K562 (cell line): ENCODE results near the gene PRAC2. TPM values are rescaled to one million over a fixed set of nuclear protein-coding genes. Genes with fewer than 3 reads are reported as not detected.

Experiments
- ATAC-seq: fragments of 200-7000 bp; cut with Tn5 transposase; 3 replicates; pipeline ENCODE4 v1.9.1; 2020; ENCODE audit warnings: moderate library complexity
- BruUV-seq: library from RNA; stranded (reverse); fragments of 400-500 nt; replicated peaks from 2 replicates; lab custom pipeline; 2021; lab: Mats Ljungman, UMichigan
- CTCF ChIA-PET: fragments of 300-600 bp; formaldehyde crosslinking; extraction: SDS; loops from one replicate; lab custom pipeline; 2021; ENCODE audit warnings: low intra/inter-chr PET ratio; lab: Yijun Ruan, JAX
- POLR2A ChIA-PET: fragments of 300-600, 350-650 bp; sonication (Branson Sonifier 250); formaldehyde crosslinking; extraction: SDS; loops from one replicate; lab custom pipeline; 2021; ENCODE audit warnings: antibody characterized with exemption, inconsistent platforms; lab: Yijun Ruan, JAX
- DNase-seq, 4 experiments: peaks; one replicate each; pipeline versions ENCODE4 v3.0.0 to v3.0.0-alpha.2; 2011 to 2018; ENCODE audit warnings: low spot score in 3 of 4, mixed read lengths in 3 of 4; ENCODE audit errors: extremely low read depth in 1 of 4
- FAIRE-seq: peaks from 2 replicates; lab custom pipeline; 2011; peaks lifted over from hg19 to GRCh38; lab: Jason Lieb, UNC
- H2AFZ ChIP-seq: 2 replicates; pipeline ENCODE4 v1.6.0; 2011; ENCODE audit warnings: low read depth, low read length, control low read depth, inconsistent platforms
- H3K27ac ChIP-seq: fragments of 200-600 bp; 3 replicates; pipeline ENCODE4 v1.8.0; 2011; ENCODE audit warnings: low read depth, mild to moderate bottlenecking, control low read depth, inconsistent platforms, low read length, moderate library complexity, mixed read lengths; ENCODE audit errors: extremely low read depth
- H3K27me3 ChIP-seq, 2 experiments: fragments of 300-600 bp in 1 of 2; 2 replicates in 1 of 2; 3 replicates in 1 of 2; pipeline versions ENCODE4 v1.6.0 to v1.8.0; 2011; ENCODE audit warnings: inconsistent platforms in 2 of 2, low read length in 2 of 2, mild to moderate bottlenecking in 1 of 2, mixed read lengths in 1 of 2, moderate library complexity in 1 of 2; ENCODE audit not compliant: control insufficient read depth in 2 of 2, insufficient read depth in 2 of 2
- H3K36me3 ChIP-seq: fragments of 300-600 bp; 3 replicates; pipeline ENCODE4 v1.8.0; 2011; ENCODE audit warnings: mild to moderate bottlenecking, low read length, inconsistent platforms; ENCODE audit not compliant: control insufficient read depth, insufficient read depth
- H3K4me1 ChIP-seq, 2 experiments: fragments of 200-600 bp in 1 of 2; replicated peaks in 1 of 2; 2 replicates in 1 of 2; 3 replicates in 1 of 2; pipeline versions ENCODE4 v1.5.1 to v1.8.0; 2011; ENCODE audit warnings: inconsistent platforms in 2 of 2, low read length in 2 of 2, mild to moderate bottlenecking in 1 of 2, mixed read lengths in 1 of 2, moderate library complexity in 1 of 2; ENCODE audit not compliant: control insufficient read depth in 2 of 2, insufficient read depth in 2 of 2
- H3K4me2 ChIP-seq: 2 replicates; pipeline ENCODE4 v1.6.1; 2011; ENCODE audit warnings: low read length, control low read depth, inconsistent platforms, mixed read lengths; ENCODE audit not compliant: insufficient read depth
- H3K4me3 ChIP-seq: fragments of 200-600 bp; sonication (generic), shearing (Covaris generic); 2 replicates; pipeline ENCODE4 v1.5.1; 2016; ENCODE audit warnings: control low read depth, inconsistent platforms
- H3K79me2 ChIP-seq: fragments of 200-600 bp; 3 replicates; pipeline ENCODE4 v1.8.0; 2011; ENCODE audit warnings: low read length, inconsistent platforms; ENCODE audit not compliant: control insufficient read depth, insufficient read depth
- H3K9ac ChIP-seq, 2 experiments: 2 replicates each; pipeline versions ENCODE4 v1.6.0 to v1.6.1; 2011; ENCODE audit warnings: low read depth in 2 of 2, low read length in 2 of 2, control low read depth in 1 of 2, inconsistent platforms in 1 of 2, mild to moderate bottlenecking in 1 of 2, mixed read lengths in 1 of 2; ENCODE audit not compliant: insufficient read depth in 1 of 2
- H3K9me1 ChIP-seq: one replicate; pipeline ENCODE4 v1.6.0; 2011; ENCODE audit warnings: inconsistent platforms, mild to moderate bottlenecking, low read length, moderate library complexity; ENCODE audit not compliant: control insufficient read depth, insufficient read depth
- H3K9me3 ChIP-seq: replicated peaks from 2 replicates; pipeline ENCODE4 v1.5.1; 2011; ENCODE audit warnings: low read depth, low read length, inconsistent platforms; ENCODE audit not compliant: control insufficient read depth, insufficient read depth
- H4K20me1 ChIP-seq: replicated peaks from 2 replicates; pipeline ENCODE4 v1.6.1; 2011; ENCODE audit warnings: low read length, inconsistent platforms, mixed read lengths; ENCODE audit not compliant: control insufficient read depth, insufficient read depth
- CBX8 ChIP-seq: fragments of 200-600 bp; sonication (generic); IDR thresholded peaks from 2 replicates; pipeline ENCODE4 v1.6.1; 2012; ENCODE audit warnings: borderline replicate concordance, mixed run types, low read depth, mild to moderate bottlenecking, moderate library complexity, mixed read lengths, low read length, control low read depth, inconsistent platforms; ENCODE audit not compliant: poor library complexity, severe bottlenecking; ENCODE audit errors: extremely low read depth
- CREM ChIP-seq: IDR thresholded peaks from 2 replicates; pipeline ENCODE4 v1.6.1; 2014; ENCODE audit warnings: antibody characterized with exemption, low read depth
- EHMT2 ChIP-seq: fragments of 450-650 bp; IDR thresholded peaks from 2 replicates; pipeline ENCODE4 v1.6.1; 2018; ENCODE audit warnings: antibody characterized with exemption
- ETV1 ChIP-seq: fragments of 450-650 bp; conservative IDR thresholded peaks from 2 replicates; pipeline ENCODE4 v1.6.1; 2016; ENCODE audit warnings: missing genetic modification characterization, control low read depth, low read depth, missing compliant biosample characterization
- HNRNPLL ChIP-seq: fragments of 200-400 bp; formaldehyde crosslinking; IDR thresholded peaks from 2 replicates; pipeline ENCODE4 v1.6.1; 2017; ENCODE audit warnings: low read length, low read depth, mild to moderate bottlenecking; ENCODE audit not compliant: poor library complexity, severe bottlenecking
- MCM3 ChIP-seq: fragments of 450-650 bp; IDR thresholded peaks from 2 replicates; pipeline ENCODE4 v1.6.1; 2016
- MCM5 ChIP-seq: fragments of 450-650 bp; IDR thresholded peaks from 2 replicates; pipeline ENCODE4 v1.6.1; 2016; ENCODE audit warnings: low read depth
- MCM7 ChIP-seq, 2 experiments: fragments of 450-650 bp; IDR thresholded peaks; 2 replicates each; pipeline ENCODE4 v1.6.1; 2016 to 2018
- MITF ChIP-seq: IDR thresholded peaks from 2 replicates; pipeline ENCODE4 v1.6.1; 2014; ENCODE audit warnings: antibody characterized with exemption
- NFIX ChIP-seq: fragments of 250-450 bp; sonication (Bioruptor Pico); IDR thresholded peaks from 2 replicates; pipeline ENCODE4 v1.4.0; 2020; ENCODE audit warnings: low read depth, mild to moderate bottlenecking, moderate library complexity
- NR2F6 ChIP-seq: fragments of 450-650 bp; formaldehyde crosslinking; IDR thresholded peaks from 2 replicates; pipeline ENCODE4 v1.4.0; 2020; ENCODE audit warnings: mild to moderate bottlenecking
- SETDB1 ChIP-seq: IDR thresholded peaks from one replicate; pipeline ENCODE4 v1.6.1; 2012; ENCODE audit warnings: low read length, control low read depth, inconsistent platforms
- SMAD3 ChIP-seq: fragments of 450-650 bp; formaldehyde crosslinking; conservative IDR thresholded peaks from 2 replicates; pipeline ENCODE4 v1.4.0; 2020; ENCODE audit warnings: mild to moderate bottlenecking
- SMARCE1 ChIP-seq: fragments of 450-650 bp; IDR thresholded peaks from 2 replicates; pipeline ENCODE4 v1.7.1; 2016; ENCODE audit warnings: mild to moderate bottlenecking
- SREBF1 ChIP-seq: fragments of 150-350 bp; IDR thresholded peaks from 2 replicates; pipeline ENCODE4 v1.6.1; 2014; ENCODE audit warnings: antibody characterized with exemption, low read depth, low read length, borderline replicate concordance
- TBL1XR1 ChIP-seq, 2 experiments: IDR thresholded peaks; 2 replicates each; pipeline ENCODE4 v1.6.1; 2012; ENCODE audit warnings: improper control_type of control experiment in 2 of 2, low read length in 2 of 2, mild to moderate bottlenecking in 1 of 2
- U2AF2 ChIP-seq: fragments of 200-400 bp; formaldehyde crosslinking; optimal IDR thresholded peaks from 2 replicates; pipeline ENCODE3; 2017; ENCODE audit warnings: low read depth, mild to moderate bottlenecking, low read length
- ZNF41 ChIP-seq: fragments of 250-450 bp; sonication (Bioruptor Pico); conservative IDR thresholded peaks from 2 replicates; pipeline ENCODE4 v1.4.0; 2020; ENCODE audit warnings: mild to moderate bottlenecking
- ZNF830 ChIP-seq: fragments of 250-450 bp; sonication (Bioruptor Pico); IDR thresholded peaks from 2 replicates; pipeline ENCODE4 v1.5.0; 2021; ENCODE audit warnings: mild to moderate bottlenecking
- WGBS: fragments of 100-300 bp; shearing (Covaris generic); methylation state at CpG from one replicate; pipeline ENCODE4 v1.1.6; 2016; ENCODE audit warnings: low coverage, mixed read lengths; ENCODE audit not compliant: insufficient coverage; ENCODE audit errors: missing lambda C conversion rate; 5-methylcytosine and 5-hydroxymethylcytosine counted together
- in situ Hi-C: fragments of 300-500 bp; cut with MboI; formaldehyde crosslinking; loops from 4 replicates; pipeline ENCODE4 v1.15.0; 2018; ENCODE audit warnings: inconsistent platforms, mixed read lengths
- intact Hi-C: fragments of 100-400 bp; cut with micrococcal nuclease; formaldehyde crosslinking; loops from 2 replicates; pipeline ENCODE4 v1.14.2; 2022
- polyA plus RNA-seq, 8 experiments: library from polyadenylated mRNA; depleted of rRNA in 4 of 8; stranded (reverse) in 5 of 8; unstranded in 3 of 8; fragments of >200 nt; fragmentation: Nextera tagmentation in 2 of 8; fragmentation: Illumina TruSeq in 1 of 8; extraction: Ambion mirVana in 2 of 8; extraction: Trizol in 1 of 8; gene quantifications; 2 replicates each; pipeline versions ENCODE4 v1.2.1 to v1.2.3, GENCODE V29; 2011 to 2014; ENCODE audit warnings: inconsistent platforms in 1 of 8, missing spikeins in 1 of 8
- total RNA-seq, 7 experiments: library from RNA; depleted of rRNA in 6 of 7; stranded (reverse); fragments of >200 nt in 6 of 7; fragmentation: Illumina TruSeq in 2 of 7; extraction: Trizol in 2 of 7; gene quantifications; 2 replicates each; pipeline versions ENCODE4 v1.2.1 to v1.2.3, GENCODE V29; 2011 to 2021; ENCODE audit warnings: low replicate concordance in 1 of 7

Gene PRAC2
- total and polyA plus RNA-seq, 9 of the 15 experiments (the other 6 are each of a cell fraction or from before 2014, with no cell fraction given) = not detected

- FAIRE-seq = no peak
Observed at GRCh38 chr17:48757524-48757961, 34.6 kb downstream of the PRAC2 start.

GRCh38 chr17:48759288-48759687 lies 36.3 kb downstream of the PRAC2 start:
- Histone ChIP-seq H3K9me1 (no peaks in the 10 kb centered on the region), H3K79me2 (no peaks in the 10 kb centered on the region), H3K27ac (no peak overlapping the region), H3K36me3 (no peaks in the 10 kb centered on the region), H3K27me3 (peaks cover 45 to 56% of the 10 kb centered on the region in 2 experiments), H3K4me3 (no peak overlapping the region), H3K4me2 (no peak overlapping the region), H3K9ac (no peak overlapping the region), H2AFZ (no peak overlapping the region), H3K9me3 (no peaks in the 10 kb centered on the region), H3K4me1 (peaks cover 0 to 6% of the 10 kb centered on the region in 2 experiments; a peak in 2 of 5 replicates), H4K20me1 (0 out of 2 replicates have a peak, but pooled peaks cover under 1% of the 10 kb centered on the region)
- no TSS peak for BruUV-seq
- DNase-seq (no peak), FAIRE-seq (no peak), ATAC-seq (no peak)
- ChIA-PET CTCF (no interaction called here), POLR2A (interaction anchor here (1.1 kb wide), 1 partner anchor 22 kb away, joined by 3 read pairs; no protein-coding TSS in a partner anchor)
- intact Hi-C loops = no loop called here
- in situ Hi-C loops = no loop called here
- TF ChIP-seq EHMT2 (no peak), SMARCE1 (no peak), HNRNPLL (no peak), SETDB1 (no peak), MCM3 (no peak), CBX8 (no peak), SMAD3 (CRISPR knock-in tag) (no peak), SREBF1 (no peak), MITF (no peak), NFIX (CRISPR knock-in tag) (no peak), ZNF830 (no peak), TBL1XR1 (IDR thresholded peaks at IDR 0.05; ENCODE audit: low read length in 2 of 2) (no peak), CREM (no peak), NR2F6 (CRISPR knock-in tag) (no peak), ETV1 (tag) (no peak)

More at GRCh38 chr17:48757524-48757961, 34.6 kb downstream of the PRAC2 start:
- in situ Hi-C loops (no loop called here), intact Hi-C loops (no loop called here)
- ATAC-seq = no peak
- DNase-seq = no peak
- no peak overlapping the region for H3K9ac ChIP-seq
- no peaks in the 10 kb centered on the region for H3K9me3 ChIP-seq
- no TSS peak for BruUV-seq
- H2AFZ ChIP-seq = no peak overlapping the region
- no peaks in the 10 kb centered on the region for H3K36me3 ChIP-seq
- peaks cover 6% of the 10 kb centered on the region; the same call in 1 of the 2 replicates for H4K20me1 ChIP-seq
- WGBS = 0% methylated on average over 2 of the region's 2 CpGs
- peaks cover 53 to 68% of the 10 kb centered on the region in 2 experiments for H3K27me3 ChIP-seq
- H3K4me2 ChIP-seq = no peak overlapping the region
- no peaks in the 10 kb centered on the region for H3K9me1 ChIP-seq
- no peaks in the 10 kb centered on the region for H3K79me2 ChIP-seq
- POLR2A ChIA-PET = interaction anchor here (1.0 to 1.1 kb wide), 2 partner anchors 134 to 381 kb away, joined by 3 to 4 read pairs; no protein-coding TSS in a partner anchor
- CTCF ChIA-PET = no interaction called here
- peaks cover 0 to 8% of the 10 kb centered on the region in 2 experiments; a peak in 2 of 5 replicates for H3K4me1 ChIP-seq
- no peak overlapping the region for H3K4me3 ChIP-seq
- no peak overlapping the region for H3K27ac ChIP-seq
- TF ChIP-seq U2AF2 (no peak), ZNF41 (no peak), MCM5 (no peak), MCM7 (IDR thresholded peaks at IDR 0.05) (no peak)
